ENCODE measurements around the gene GABRR2. TPM values are rescaled to one million over a fixed set of nuclear protein-coding genes. Genes with fewer than 3 reads are reported as not detected.
"Not testable (repeated sequence)": the region's sequence is repeated elsewhere in the genome, so short reads cannot be mapped to it uniquely, and the experiment has no call there.

GABRR2 gene
- total RNA-seq, 4 donors from 2014 or later, result 0.89 TPM; not detected in 3

GRCh38 chr6:89299466-89299850 lies 15.6 kb downstream of the GABRR2 start:
- Histone ChIP-seq H3K4me3 (no peak overlapping the region), H3K27ac (no peak overlapping the region), H3K9me3 (no peaks in the 10 kb centered on the region), H3K4me1 (peaks cover 16% of the 10 kb centered on the region), H3K36me3 (no peaks in the 10 kb centered on the region), H3K27me3 (no peaks in the 10 kb centered on the region)
- WGBS, result 90% methylated on average over 7 of the region's 7 CpGs
- no peak for DNase-seq (ENCODE audit: low spot score in 2 of 2)
- TF ChIP-seq POLR2AphosphoS5 (IDR thresholded peaks at IDR 0.05), result no peak
- TF ChIP-seq EP300 (IDR thresholded peaks at IDR 0.05), result no peak
- TF ChIP-seq POLR2A (IDR thresholded peaks at IDR 0.05), result no peak
- TF ChIP-seq, protein P1, sequence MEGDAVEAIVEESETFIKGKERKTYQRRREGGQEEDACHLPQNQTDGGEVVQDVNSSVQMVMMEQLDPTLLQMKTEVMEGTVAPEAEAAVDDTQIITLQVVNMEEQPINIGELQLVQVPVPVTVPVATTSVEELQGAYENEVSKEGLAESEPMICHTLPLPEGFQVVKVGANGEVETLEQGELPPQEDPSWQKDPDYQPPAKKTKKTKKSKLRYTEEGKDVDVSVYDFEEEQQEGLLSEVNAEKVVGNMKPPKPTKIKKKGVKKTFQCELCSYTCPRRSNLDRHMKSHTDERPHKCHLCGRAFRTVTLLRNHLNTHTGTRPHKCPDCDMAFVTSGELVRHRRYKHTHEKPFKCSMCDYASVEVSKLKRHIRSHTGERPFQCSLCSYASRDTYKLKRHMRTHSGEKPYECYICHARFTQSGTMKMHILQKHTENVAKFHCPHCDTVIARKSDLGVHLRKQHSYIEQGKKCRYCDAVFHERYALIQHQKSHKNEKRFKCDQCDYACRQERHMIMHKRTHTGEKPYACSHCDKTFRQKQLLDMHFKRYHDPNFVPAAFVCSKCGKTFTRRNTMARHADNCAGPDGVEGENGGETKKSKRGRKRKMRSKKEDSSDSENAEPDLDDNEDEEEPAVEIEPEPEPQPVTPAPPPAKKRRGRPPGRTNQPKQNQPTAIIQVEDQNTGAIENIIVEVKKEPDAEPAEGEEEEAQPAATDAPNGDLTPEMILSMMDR (IDR thresholded peaks at IDR 0.05), result no peak

GRCh38 chr6:89298680-89299465 lies 16.2 kb downstream of the GABRR2 start:
- Histone ChIP-seq H3K4me1 (peaks cover 16% of the 10 kb centered on the region), H3K36me3 (no peaks in the 10 kb centered on the region), H3K27ac (no peak overlapping the region), H3K4me3 (no peak overlapping the region), H3K9me3 (no peaks in the 10 kb centered on the region), H3K27me3 (no peaks in the 10 kb centered on the region)
- 57% methylated on average over 4 of the region's 4 CpGs for WGBS
- no peak for TF ChIP-seq POLR2A (IDR thresholded peaks at IDR 0.05)
- TF ChIP-seq, protein P1 (IDR thresholded peaks at IDR 0.05), result no peak
- TF ChIP-seq POLR2AphosphoS5 (IDR thresholded peaks at IDR 0.05), result no peak
- TF ChIP-seq EP300 (IDR thresholded peaks at IDR 0.05), result no peak
- DNase-seq (ENCODE audit: low spot score in 2 of 2), result no peak

- H3K27me3 ChIP-seq, result no peaks in the 10 kb centered on the region
- H3K36me3 ChIP-seq, result no peaks in the 10 kb centered on the region
- peaks cover 16% of the 10 kb centered on the region for H3K4me1 ChIP-seq
- no peak for DNase-seq (ENCODE audit: low spot score in 2 of 2)
- 31% methylated on average over 12 of the region's 12 CpGs for WGBS
- no peak overlapping the region for H3K27ac ChIP-seq
- H3K9me3 ChIP-seq, result no peaks in the 10 kb centered on the region
- H3K4me3 ChIP-seq, result no peak overlapping the region
- TF ChIP-seq EP300 (IDR thresholded peaks at IDR 0.05) (no peak), POLR2A (IDR thresholded peaks at IDR 0.05) (no peak)
These were observed 17.3 kb downstream of the GABRR2 start for GRCh38 chr6:89297695-89298351.

- Histone ChIP-seq H3K4me1 (peaks cover 16% of the 10 kb centered on the region), H3K27me3 (no peaks in the 10 kb centered on the region), H3K36me3 (no peaks in the 10 kb centered on the region), H3K4me3 (no peak overlapping the region), H3K27ac (no peak overlapping the region), H3K9me3 (no peaks in the 10 kb centered on the region)
- WGBS, result 92% methylated on average over 2 of the region's 2 CpGs
- TF ChIP-seq POLR2AphosphoS5 (IDR thresholded peaks at IDR 0.05) (no peak), POLR2A (IDR thresholded peaks at IDR 0.05) (no peak), EP300 (IDR thresholded peaks at IDR 0.05) (no peak)
- TF ChIP-seq, protein P1 (IDR thresholded peaks at IDR 0.05), result no peak
- no peak for DNase-seq (ENCODE audit: low spot score in 2 of 2)
These were observed 19.1 kb downstream of the GABRR2 start for GRCh38 chr6:89295981-89296380.

GRCh38 chr6:89295116-89295515 lies 20.0 kb downstream of the GABRR2 start:
- WGBS, result 88% methylated on average over 1 of the region's 1 CpG
- H3K4me1 ChIP-seq, result peaks cover 16% of the 10 kb centered on the region
- not testable (repeated sequence) for H3K9me3 ChIP-seq; H3K27me3 ChIP-seq; H3K4me3 ChIP-seq; DNase-seq (ENCODE audit: low spot score in 2 of 2); H3K27ac ChIP-seq; H3K36me3 ChIP-seq

GRCh38 chr6:89291256-89291819 lies 23.8 kb downstream of the GABRR2 start:
- no peak for DNase-seq (ENCODE audit: low spot score in 2 of 2)
- 82% methylated on average over 11 of the region's 11 CpGs for WGBS
- no peaks in the 10 kb centered on the region for H3K27me3 ChIP-seq
- no peak overlapping the region for H3K4me3 ChIP-seq
- no peaks in the 10 kb centered on the region for H3K36me3 ChIP-seq
- no peak overlapping the region for H3K27ac ChIP-seq
- H3K4me1 ChIP-seq, result no peaks in the 10 kb centered on the region
- H3K9me3 ChIP-seq, result no peaks in the 10 kb centered on the region
- TF ChIP-seq POLR2A (IDR thresholded peaks at IDR 0.05) (no peak), POLR2AphosphoS5 (IDR thresholded peaks at IDR 0.05) (no peak), EP300 (IDR thresholded peaks at IDR 0.05) (no peak)
- TF ChIP-seq, protein P1 (IDR thresholded peaks at IDR 0.05), result no peak
